ENCODE data around the gene HSP90AB1. TPM values are rescaled to one million over a fixed set of nuclear protein-coding genes. Genes with fewer than 3 reads are reported as not detected.

The HSP90AB1 gene
- total and polyA plus RNA-seq, 9 of the 15 experiments (the other 6 are each of a cell fraction or from before 2014, with no cell fraction given): 1,780 to 3,358 (median 2,262) TPM

DNA sequence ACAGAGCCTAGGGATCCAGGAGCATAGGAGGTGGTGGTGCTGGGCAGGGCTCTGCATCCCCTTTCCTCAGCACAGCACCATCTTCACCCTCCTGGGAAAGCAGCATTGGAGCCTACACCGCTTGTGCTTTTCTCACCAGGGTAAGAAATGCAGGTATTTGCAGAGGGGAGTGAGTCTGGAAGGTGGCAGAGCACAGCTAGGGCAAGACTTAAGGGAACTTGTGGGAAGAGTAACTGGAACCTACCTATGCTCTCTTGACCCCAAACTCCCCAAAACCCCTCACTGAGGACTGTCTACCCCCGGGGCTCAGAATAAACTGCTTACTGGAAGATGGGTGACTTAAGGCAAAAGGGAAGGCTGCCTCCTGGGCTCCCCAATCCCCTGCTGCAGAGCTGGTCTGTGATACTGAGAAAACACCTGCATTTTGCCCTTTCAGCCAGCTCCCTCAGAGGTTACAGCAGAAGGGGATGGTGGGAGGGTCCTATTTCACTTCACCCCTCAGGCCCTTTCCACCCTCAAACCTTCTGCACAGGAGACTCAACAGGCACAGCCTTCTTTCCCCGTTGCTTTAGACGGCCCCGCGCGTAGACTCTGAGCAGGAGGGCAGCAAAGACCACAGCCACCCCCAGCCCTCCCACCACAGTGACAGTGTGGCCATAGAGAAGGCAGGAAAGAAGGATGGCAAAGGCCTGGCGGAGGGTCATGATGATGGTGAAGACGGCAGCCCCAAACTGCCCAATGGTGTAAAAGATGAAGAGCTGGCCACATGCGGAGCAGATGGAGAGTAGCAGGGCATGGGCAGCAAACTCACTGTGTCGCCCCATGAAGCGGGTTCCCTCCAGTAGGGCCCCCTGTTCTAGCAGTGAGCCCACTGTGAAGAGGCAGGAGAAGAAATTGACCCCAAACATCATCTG is 7.5 kb downstream of the HSP90AB1 start (continued):
- TF ChIP-seq BRF1 (IDR thresholded peaks at IDR 0.05; ENCODE audit: borderline replicate concordance, extremely low read depth, insufficient read length): no peak
- TF ChIP-seq ELF4 (CRISPR knock-in tag; IDR thresholded peaks at IDR 0.05): 0 out of 2 replicates have a peak, but pooled peaks have one; percentile 4
- peak; percentile 13; the same call in 1 of the 2 replicates for TF ChIP-seq ZNF551 (CRISPR knock-in tag; IDR thresholded peaks at IDR 0.05)
- TF ChIP-seq MTF1 (CRISPR knock-in tag; IDR thresholded peaks at IDR 0.05; ENCODE audit: borderline replicate concordance): no peak
- no peak for TF ChIP-seq ZNF449 (CRISPR knock-in tag; IDR thresholded peaks at IDR 0.05)
- TF ChIP-seq CBX1 (IDR thresholded peaks at IDR 0.05; ENCODE audit: low read depth): peak; percentile 45; the same call in 1 of the 2 replicates
- no peak for TF ChIP-seq HINFP (tag; conservative IDR thresholded peaks at IDR 0.05; ENCODE audit: low read depth)
- TF ChIP-seq, protein P1, sequence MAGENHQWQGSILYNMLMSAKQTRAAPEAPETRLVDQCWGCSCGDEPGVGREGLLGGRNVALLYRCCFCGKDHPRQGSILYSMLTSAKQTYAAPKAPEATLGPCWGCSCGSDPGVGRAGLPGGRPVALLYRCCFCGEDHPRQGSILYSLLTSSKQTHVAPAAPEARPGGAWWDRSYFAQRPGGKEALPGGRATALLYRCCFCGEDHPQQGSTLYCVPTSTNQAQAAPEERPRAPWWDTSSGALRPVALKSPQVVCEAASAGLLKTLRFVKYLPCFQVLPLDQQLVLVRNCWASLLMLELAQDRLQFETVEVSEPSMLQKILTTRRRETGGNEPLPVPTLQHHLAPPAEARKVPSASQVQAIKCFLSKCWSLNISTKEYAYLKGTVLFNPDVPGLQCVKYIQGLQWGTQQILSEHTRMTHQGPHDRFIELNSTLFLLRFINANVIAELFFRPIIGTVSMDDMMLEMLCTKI (IDR thresholded peaks at IDR 0.05; ENCODE audit: partially characterized antibody): no peak
- 0 out of 2 replicates have a peak, but pooled peaks have one; percentile 11 for TF ChIP-seq NFATC3 (IDR thresholded peaks at IDR 0.05)
- TF ChIP-seq, protein P2, sequence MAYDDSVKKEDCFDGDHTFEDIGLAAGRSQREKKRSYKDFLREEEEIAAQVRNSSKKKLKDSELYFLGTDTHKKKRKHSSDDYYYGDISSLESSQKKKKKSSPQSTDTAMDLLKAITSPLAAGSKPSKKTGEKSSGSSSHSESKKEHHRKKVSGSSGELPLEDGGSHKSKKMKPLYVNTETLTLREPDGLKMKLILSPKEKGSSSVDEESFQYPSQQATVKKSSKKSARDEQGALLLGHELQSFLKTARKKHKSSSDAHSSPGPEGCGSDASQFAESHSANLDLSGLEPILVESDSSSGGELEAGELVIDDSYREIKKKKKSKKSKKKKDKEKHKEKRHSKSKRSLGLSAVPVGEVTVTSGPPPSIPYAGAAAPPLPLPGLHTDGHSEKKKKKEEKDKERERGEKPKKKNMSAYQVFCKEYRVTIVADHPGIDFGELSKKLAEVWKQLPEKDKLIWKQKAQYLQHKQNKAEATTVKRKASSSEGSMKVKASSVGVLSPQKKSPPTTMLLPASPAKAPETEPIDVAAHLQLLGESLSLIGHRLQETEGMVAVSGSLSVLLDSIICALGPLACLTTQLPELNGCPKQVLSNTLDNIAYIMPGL (CRISPR knock-in tag; IDR thresholded peaks at IDR 0.05): peak; percentile 91; the same call in 1 of the 2 replicates
- peak; percentile 3; the same call in 1 of the 2 replicates for TF ChIP-seq STAT5A (IDR thresholded peaks at IDR 0.05; ENCODE audit: borderline replicate concordance, low read length)
- TF ChIP-seq, protein P3, sequence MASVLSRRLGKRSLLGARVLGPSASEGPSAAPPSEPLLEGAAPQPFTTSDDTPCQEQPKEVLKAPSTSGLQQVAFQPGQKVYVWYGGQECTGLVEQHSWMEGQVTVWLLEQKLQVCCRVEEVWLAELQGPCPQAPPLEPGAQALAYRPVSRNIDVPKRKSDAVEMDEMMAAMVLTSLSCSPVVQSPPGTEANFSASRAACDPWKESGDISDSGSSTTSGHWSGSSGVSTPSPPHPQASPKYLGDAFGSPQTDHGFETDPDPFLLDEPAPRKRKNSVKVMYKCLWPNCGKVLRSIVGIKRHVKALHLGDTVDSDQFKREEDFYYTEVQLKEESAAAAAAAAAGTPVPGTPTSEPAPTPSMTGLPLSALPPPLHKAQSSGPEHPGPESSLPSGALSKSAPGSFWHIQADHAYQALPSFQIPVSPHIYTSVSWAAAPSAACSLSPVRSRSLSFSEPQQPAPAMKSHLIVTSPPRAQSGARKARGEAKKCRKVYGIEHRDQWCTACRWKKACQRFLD (CRISPR knock-in tag; IDR thresholded peaks at IDR 0.05): no peak
- TF ChIP-seq ZHX1 (conservative IDR thresholded peaks at IDR 0.05; ENCODE audit: low read length): no peak
- no peak for TF ChIP-seq ZNF24 (IDR thresholded peaks at IDR 0.05)
- peak; percentile 44; the same call in 1 of the 2 replicates for TF ChIP-seq CHD2 (IDR thresholded peaks at IDR 0.05; ENCODE audit: low read depth, low read length)

All from K562 (cell line).